MCF 10A (cell line): Measurements from ENCODE around the gene VWA5A. TPM values are rescaled to one million over a fixed set of nuclear protein-coding genes. Genes with fewer than 3 reads are reported as not detected.

Experiments used
- BruUV-seq: library from RNA; stranded (reverse); fragments of 400-500 nt; replicated peaks from 2 replicates; lab custom pipeline; 2021; lab: Mats Ljungman, UMichigan
- CTCF ChIA-PET: fragments of 300-600 bp; sonication (Branson Sonifier 250); formaldehyde crosslinking; extraction: SDS; loops from one replicate; lab custom pipeline; 2021; ENCODE audit warnings: antibody characterized with exemption, inconsistent platforms; lab: Yijun Ruan, JAX
- POLR2A ChIA-PET: fragments of 300-600, 350-650 bp; sonication (Branson Sonifier 250); formaldehyde crosslinking; extraction: SDS; loops from one replicate; lab custom pipeline; 2020; ENCODE audit warnings: antibody characterized with exemption, inconsistent platforms; lab: Yijun Ruan, JAX
- DNase-seq: peaks from one replicate; pipeline ENCODE4 v3.0.0-alpha.2; 2018; ENCODE audit not compliant: unreplicated experiment
- H3K27ac Mint-ChIP-seq: one replicate; pipeline ENCODE4 v1.8.0; 2022; ENCODE audit warnings: mild to moderate bottlenecking, low read depth, mixed read lengths; ENCODE audit not compliant: unreplicated experiment
- H3K27me3 Mint-ChIP-seq: one replicate; pipeline ENCODE4 v1.8.0; 2022; ENCODE audit warnings: mixed read lengths; ENCODE audit not compliant: insufficient read depth, unreplicated experiment
- H3K36me3 Mint-ChIP-seq: one replicate; pipeline ENCODE4 v1.8.0; 2022; ENCODE audit warnings: mild to moderate bottlenecking, moderate library complexity, mixed read lengths; ENCODE audit not compliant: insufficient read depth, unreplicated experiment
- H3K4me1 Mint-ChIP-seq: one replicate; pipeline ENCODE4 v1.8.0; 2022; ENCODE audit warnings: mixed read lengths; ENCODE audit not compliant: insufficient read depth, unreplicated experiment
- H3K4me3 Mint-ChIP-seq: one replicate; pipeline ENCODE4 v1.8.0; 2022; ENCODE audit warnings: mild to moderate bottlenecking, moderate library complexity, mixed read lengths; ENCODE audit not compliant: unreplicated experiment
- H3K9me3 Mint-ChIP-seq: one replicate; pipeline ENCODE4 v1.8.0; 2022; ENCODE audit warnings: mixed read lengths; ENCODE audit not compliant: unreplicated experiment
- CTCF ChIP-seq: fragments of 200-600 bp; IDR thresholded peaks from one replicate; pipeline ENCODE4 v1.8.0; 2022; ENCODE audit warnings: antibody characterized with exemption, mild to moderate bottlenecking; ENCODE audit not compliant: unreplicated experiment
- intact Hi-C: fragments of 100-400 bp; cut with micrococcal nuclease; formaldehyde crosslinking; loops from 2 replicates; pipeline ENCODE4 v1.14.1; 2022
- total RNA-seq: library from RNA; stranded (reverse); gene quantifications from 2 replicates; pipeline ENCODE4 v1.2.3, GENCODE V29; 2022

VWA5A gene
- total RNA-seq, 1 experiment from 2014 or later = 7.9 TPM

- peaks cover 11% of the 10 kb centered on the region for H3K27me3 Mint-ChIP-seq
- no peak for TF ChIP-seq CTCF
- no TSS peak for BruUV-seq
- no peak overlapping the region for H3K27ac Mint-ChIP-seq
- no peak overlapping the region for H3K4me3 Mint-ChIP-seq
- H3K9me3 Mint-ChIP-seq = no peaks in the 10 kb centered on the region
- intact Hi-C loops = no loop called here
- peak; percentile 36 for DNase-seq
- H3K36me3 Mint-ChIP-seq = no peaks in the 10 kb centered on the region
- H3K4me1 Mint-ChIP-seq = no peaks in the 10 kb centered on the region
- CTCF ChIA-PET = no interaction called here
- POLR2A ChIA-PET = no interaction called here
Observed at GRCh38 chr11:124179310-124179709, 64.1 kb downstream of the VWA5A start.

GRCh38 chr11:124183068-124183467 lies 67.8 kb downstream of the VWA5A start, which contains the start of gene OR10D3:
TSS of gene OR10D3 (plus strand) at chr11:124183345. CDS start at chr11:124185270, 1,925 bp downstream.
- ChIA-PET POLR2A (no interaction called here), CTCF (no interaction called here)
- intact Hi-C loops = no loop called here
- Mint-ChIP-seq H3K27me3 (peaks cover 18% of the 10 kb centered on the region), H3K4me3 (no peak within 1 kb of the TSS), H3K27ac (no peak within 1 kb of the TSS), H3K36me3 (no peaks in the 10 kb centered on the region), H3K4me1 (no peaks in the 10 kb centered on the region), H3K9me3 (no peaks in the 10 kb centered on the region)
- TF ChIP-seq CTCF = no peak
- DNase-seq = no peak
- BruUV-seq = no TSS peak

GRCh38 chr11:124190298-124191139 lies 75.3 kb downstream of the VWA5A start:
- H3K36me3 Mint-ChIP-seq = no peaks in the 10 kb centered on the region
- H3K4me3 Mint-ChIP-seq = no peak overlapping the region
- no peak overlapping the region for H3K27ac Mint-ChIP-seq
- no TSS peak for BruUV-seq
- DNase-seq = no peak
- POLR2A ChIA-PET = interaction anchor here (0.7 kb wide), 1 partner anchor 77 kb away, joined by 3 read pairs; no protein-coding TSS in a partner anchor
- CTCF ChIA-PET = interaction anchor here (1.0 kb wide), 1 partner anchor 119 kb away, joined by 3 read pairs; no protein-coding TSS in a partner anchor
- no peaks in the 10 kb centered on the region for H3K9me3 Mint-ChIP-seq
- no peak for TF ChIP-seq CTCF
- intact Hi-C loops = loop anchor here (10.0 kb wide), 2 partner anchors 446 to 546 kb away; partner anchors contain the start of gene ZNF202
- peaks cover 21% of the 10 kb centered on the region for H3K27me3 Mint-ChIP-seq
- H3K4me1 Mint-ChIP-seq = peaks cover 4% of the 10 kb centered on the region

- intact Hi-C loops = loop anchor here (10.0 kb wide), 2 partner anchors 449 to 549 kb away; partner anchors contain the start of gene ZNF202
- no peaks in the 10 kb centered on the region for H3K36me3 Mint-ChIP-seq
- CTCF ChIA-PET = interaction anchor here (0.7 to 4.3 kb wide), 7 partner anchors 8 to 486 kb away, joined by 3 to 61 read pairs (median 3); no protein-coding TSS in a partner anchor
Observed at GRCh38 chr11:124193221-124194010, 78.2 kb downstream of the VWA5A start.

More at GRCh38 chr11:124193221-124194010, 78.2 kb downstream of the VWA5A start:
- Mint-ChIP-seq H3K4me1 (peaks cover 4% of the 10 kb centered on the region), H3K4me3 (no peak overlapping the region), H3K9me3 (no peaks in the 10 kb centered on the region), H3K27me3 (peaks cover 28% of the 10 kb centered on the region), H3K27ac (no peak overlapping the region)
- TF ChIP-seq CTCF = no peak
- POLR2A ChIA-PET = no interaction called here
- DNase-seq = no peak
- no TSS peak for BruUV-seq
